GM12872 (cell line): Measurements from ENCODE around the gene RGS21.

ENCODE experiments used
- TF ChIP-seq, protein P1 (sequence below): IDR thresholded peaks from 3 replicates; pipeline ENCODE4 v1.5.1; 2011; ENCODE audit warnings: low read depth, mild to moderate bottlenecking, low read length, moderate library complexity; ENCODE audit not compliant: insufficient read depth

RGS21 gene

DNA sequence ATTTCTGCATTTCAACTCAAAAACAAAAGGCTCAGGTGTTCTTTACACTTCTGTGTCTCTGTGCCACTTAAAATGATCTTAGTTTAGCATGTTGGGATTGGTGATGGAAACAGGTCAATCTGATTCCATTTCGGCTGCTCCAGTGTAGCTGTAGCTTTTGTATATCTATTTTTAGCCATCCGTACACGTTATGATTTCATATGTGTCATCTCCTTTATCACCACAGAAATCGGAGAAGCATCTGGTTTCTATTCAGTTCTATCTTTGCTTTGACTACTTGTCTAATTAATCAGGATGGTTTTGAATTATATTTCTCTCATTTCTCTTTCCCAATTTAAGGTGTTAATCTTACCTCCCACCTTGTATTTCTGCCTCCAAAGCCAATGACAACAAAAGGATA lies 41.1 kb downstream of the RGS21 start:
- TF ChIP-seq, protein P1, sequence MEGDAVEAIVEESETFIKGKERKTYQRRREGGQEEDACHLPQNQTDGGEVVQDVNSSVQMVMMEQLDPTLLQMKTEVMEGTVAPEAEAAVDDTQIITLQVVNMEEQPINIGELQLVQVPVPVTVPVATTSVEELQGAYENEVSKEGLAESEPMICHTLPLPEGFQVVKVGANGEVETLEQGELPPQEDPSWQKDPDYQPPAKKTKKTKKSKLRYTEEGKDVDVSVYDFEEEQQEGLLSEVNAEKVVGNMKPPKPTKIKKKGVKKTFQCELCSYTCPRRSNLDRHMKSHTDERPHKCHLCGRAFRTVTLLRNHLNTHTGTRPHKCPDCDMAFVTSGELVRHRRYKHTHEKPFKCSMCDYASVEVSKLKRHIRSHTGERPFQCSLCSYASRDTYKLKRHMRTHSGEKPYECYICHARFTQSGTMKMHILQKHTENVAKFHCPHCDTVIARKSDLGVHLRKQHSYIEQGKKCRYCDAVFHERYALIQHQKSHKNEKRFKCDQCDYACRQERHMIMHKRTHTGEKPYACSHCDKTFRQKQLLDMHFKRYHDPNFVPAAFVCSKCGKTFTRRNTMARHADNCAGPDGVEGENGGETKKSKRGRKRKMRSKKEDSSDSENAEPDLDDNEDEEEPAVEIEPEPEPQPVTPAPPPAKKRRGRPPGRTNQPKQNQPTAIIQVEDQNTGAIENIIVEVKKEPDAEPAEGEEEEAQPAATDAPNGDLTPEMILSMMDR: no peak

DNA sequence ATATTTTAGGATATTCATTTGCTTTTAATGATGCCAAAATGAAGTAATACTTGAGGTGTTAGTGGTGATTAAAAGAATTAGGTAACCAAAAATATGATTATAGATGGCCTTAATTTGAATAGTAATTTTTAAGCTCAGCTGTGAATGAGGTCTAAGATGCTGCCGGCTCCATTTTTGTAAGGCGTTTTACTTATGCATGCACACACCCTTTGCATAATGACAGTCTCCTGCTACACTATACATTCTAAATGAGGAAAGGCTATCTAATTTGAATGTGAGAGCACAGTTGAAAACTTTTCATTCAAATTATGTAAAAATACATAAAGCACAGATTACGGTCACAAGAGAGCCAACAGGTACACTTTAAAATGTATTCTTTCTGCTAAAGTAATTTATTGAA lies 41.6 kb downstream of the RGS21 start:
- TF ChIP-seq, protein P1: no peak

DNA sequence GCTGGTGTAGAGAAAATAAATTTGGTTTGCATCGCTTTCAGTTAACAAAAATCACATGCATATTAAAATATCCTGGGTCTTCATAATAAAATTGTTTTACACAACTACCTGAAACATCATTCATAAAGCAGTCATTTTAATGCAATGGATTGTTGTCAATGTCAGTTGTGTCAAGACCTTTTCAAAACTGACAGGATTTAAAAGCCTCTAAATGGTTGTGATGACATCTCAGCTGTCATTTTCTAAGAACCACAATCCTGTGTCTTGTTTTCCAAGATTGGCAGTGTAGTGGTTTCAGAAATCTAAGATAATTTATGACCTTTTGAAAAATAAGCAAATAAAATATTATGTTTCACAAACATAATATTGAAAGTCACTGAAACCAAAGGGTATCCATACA lies 42.0 kb downstream of the RGS21 start:
- TF ChIP-seq, protein P1: no peak

DNA sequence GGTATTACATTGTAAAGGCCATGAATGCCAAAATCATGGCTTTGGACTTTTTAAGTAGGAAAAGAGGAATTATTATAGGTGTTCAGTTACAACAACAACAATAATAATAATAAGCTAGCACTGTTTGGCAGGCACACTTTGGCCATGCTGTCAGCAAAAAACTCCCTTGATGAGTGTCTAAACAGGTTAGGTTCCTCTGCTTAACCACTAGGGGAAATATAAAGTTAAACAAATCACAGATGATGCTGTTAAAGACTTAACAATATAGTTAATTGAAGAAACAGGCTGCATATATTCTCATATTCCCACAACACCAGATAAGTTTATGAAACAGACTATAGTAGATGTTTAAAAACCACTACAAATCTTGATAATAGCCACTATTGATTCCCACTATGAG lies 46.4 kb downstream of the RGS21 start:
- TF ChIP-seq, protein P1: 0 out of 3 replicates have a peak, but pooled peaks have one; percentile 5

DNA sequence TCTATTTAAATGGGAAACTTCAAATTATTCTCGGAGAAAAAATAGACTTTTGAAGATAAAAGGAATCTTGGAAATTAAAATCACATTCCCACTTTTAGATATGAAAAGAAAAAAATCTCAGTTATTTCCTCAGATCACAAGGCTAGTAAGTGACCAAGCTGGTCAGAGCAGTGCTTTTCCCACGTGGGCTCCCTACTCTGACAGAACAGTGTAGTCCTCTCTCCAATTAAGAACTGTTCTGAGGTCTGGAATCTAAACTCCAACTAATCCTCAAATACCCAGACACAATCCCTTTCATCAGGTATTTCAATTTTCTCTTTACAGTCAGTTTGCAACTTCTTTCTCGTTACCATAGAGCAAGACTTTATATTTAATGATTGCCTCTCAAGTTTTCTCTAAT lies 50.6 kb downstream of the RGS21 start:
- TF ChIP-seq, protein P1: no peak

DNA sequence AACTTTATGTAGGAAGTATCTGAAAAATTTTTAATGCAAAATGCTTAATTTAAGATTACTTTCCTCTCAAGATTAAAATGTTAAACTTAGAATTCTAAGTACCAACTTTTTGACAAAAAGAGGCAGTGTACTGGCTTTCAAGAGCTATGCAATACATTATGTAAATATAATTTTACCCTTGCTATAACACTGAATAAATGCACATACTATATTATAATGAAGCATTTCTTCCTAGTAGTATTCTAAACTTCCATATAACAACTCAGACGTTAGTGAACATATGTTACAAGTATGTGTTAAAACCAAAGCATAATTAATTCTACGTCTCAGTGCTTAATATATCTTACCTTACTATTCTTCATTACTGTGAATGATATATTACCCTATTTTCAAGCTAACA lies 58.5 kb downstream of the RGS21 start:
- TF ChIP-seq, protein P1: no peak

DNA sequence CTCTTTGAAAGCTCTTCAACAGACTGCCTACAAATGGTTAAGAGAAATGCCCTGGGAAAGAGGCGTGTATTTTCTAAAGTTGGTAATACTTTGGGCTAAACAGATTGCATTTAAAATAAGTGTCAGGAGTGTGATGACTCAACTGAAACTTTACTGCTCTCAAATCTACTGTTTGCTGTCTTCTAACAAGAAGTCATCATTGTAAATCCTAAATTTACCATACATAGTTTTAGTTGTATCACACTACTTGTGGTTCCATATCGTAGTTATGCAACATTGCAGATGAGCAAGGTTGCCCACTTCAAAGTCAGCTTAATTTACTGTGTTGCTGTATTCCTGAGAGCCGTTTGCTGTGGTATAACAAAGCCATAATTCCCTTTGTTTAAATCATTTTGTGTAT lies 59.6 kb downstream of the RGS21 start:
- TF ChIP-seq, protein P1: no peak

DNA sequence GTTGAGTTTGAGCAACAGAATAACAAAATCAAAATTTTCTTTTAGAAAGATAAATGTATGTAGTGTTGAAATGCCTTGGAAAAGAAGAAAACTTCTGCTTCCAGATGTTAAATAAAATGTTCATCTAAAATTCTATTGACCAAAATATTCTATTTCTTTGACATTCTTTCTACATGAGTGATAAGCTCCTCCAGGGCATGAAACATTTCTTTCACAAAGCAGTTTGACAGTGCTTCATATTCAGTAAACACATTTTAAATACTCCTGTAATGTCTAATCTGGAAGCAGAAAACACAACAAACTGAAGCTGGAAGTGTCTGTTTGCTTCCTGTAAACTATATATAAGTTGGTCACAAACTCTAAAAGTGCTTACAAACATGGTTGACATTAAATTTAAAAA lies 61.5 kb downstream of the RGS21 start:
- TF ChIP-seq, protein P1: no peak
